ENCODE results near the gene AQP12B. TPM values are rescaled to one million over a fixed set of nuclear protein-coding genes. Genes with fewer than 3 reads are reported as not detected.
"Not testable (repeated sequence)": the region's sequence is repeated elsewhere in the genome, so short reads cannot be mapped to it uniquely, and the experiment has no call there.

Gene AQP12B
- total RNA-seq, 1 donor from 2014 or later, result not detected

DNA sequence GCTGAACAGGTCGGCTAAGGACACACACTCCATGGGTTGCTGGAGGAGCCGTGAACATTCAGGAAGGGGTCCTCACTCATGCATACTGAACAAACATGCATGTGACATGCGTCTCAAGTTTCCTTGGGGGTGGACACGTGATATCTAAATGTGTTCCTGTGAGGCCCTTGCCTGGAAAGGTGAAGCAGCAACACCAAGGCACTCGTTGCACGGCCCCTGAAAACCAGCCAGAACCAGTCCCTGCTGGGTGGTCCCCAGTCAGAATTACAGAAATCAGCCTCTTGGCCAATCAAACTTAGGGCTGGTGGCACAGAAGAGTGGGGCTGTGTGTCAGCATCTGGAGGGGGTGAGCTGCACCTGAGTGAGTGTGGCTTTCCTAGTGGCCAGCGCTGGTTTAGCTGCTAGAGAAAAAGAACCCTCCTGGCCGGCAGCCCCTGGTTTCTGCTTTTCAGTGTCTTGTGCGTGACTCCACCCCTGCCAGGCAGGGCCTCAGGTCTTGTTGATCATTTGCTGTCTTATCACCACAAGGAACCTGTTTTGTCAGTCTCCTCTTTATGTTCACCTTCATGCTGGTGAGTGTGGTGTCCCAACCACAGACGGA, 3.2 kb upstream of the AQP12B start:
- DNase-seq (ENCODE audit: low spot score), result no peak

DNA sequence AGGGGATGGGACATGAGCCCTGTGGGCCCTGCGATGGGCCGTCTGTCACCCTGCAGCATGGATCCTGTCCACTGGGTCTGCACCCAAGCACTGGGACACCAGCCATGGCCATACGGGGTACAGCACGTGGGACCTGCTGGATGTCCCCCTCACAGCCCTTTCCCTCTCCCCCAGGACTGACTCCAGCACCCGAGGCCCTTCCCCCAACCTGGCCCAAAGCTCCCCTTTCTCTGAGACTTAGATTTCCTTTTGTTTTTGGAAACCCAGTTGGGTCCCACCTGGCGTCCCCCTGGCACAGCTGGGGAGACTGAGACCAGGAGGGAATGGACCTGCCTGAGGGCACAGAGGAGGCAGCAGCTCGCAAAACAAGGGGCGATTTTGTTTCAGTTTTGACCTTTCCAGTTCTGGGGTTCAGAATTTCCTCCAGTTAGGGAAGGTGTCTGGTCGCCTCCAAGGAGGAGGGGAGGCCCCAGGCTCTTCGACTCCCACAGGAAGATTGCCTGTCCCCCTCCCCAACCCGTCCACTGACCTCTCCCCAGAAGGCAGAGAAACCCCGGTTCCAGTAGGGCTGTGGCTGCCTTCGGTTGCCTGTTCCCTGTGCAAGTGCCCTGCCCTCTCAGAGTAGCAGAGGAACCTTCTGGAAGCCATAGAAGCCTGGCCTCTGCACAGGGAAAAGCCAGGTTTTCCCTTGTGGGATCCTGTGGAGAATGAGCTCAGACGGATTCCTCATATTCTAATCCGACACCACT, 1.5 kb upstream of the AQP12B start:
- DNase-seq (ENCODE audit: low spot score), result not testable (repeated sequence)

DNA sequence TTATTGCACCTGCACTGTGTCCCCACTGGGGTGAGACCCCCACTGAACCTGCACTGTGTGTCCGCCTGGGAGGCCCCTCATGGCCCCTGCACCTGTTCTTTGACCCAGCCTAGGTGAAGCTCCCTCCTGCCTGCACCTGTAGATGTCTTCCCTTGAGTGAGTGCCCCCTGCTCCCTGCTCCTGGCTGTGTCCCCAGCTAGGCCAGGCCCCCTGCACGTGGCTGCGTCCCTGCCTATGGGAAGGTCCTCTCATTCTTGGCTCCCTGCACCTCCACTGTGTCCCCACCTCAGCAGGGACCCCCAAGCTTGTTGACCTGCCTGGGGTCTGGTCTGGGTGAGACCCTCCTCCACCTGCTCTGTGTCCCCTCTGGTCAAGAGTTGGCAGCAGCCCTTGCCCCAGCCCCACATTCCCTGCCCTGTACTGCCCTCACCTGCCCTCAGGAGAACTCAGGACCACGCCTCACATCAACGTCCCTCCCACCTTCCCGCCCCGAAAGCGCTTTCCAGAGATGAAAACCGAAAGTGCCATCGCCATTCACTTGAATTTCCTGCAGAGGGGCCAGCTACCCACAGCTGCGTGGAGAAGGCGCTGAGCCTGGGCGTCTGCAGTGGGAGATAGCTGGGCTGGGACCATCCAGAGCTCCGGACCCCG, 769 bp upstream of the AQP12B start:
- not testable (repeated sequence) for DNase-seq (ENCODE audit: low spot score)

- not testable (repeated sequence) for DNase-seq (ENCODE audit: low spot score)
Observed at GRCh38 chr2:240680185-240680584, 2.5 kb downstream of the AQP12B start.

GRCh38 chr2:240678909-240679308, 3.8 kb downstream of the AQP12B start:
- not testable (repeated sequence) for DNase-seq (ENCODE audit: low spot score)

DNA sequence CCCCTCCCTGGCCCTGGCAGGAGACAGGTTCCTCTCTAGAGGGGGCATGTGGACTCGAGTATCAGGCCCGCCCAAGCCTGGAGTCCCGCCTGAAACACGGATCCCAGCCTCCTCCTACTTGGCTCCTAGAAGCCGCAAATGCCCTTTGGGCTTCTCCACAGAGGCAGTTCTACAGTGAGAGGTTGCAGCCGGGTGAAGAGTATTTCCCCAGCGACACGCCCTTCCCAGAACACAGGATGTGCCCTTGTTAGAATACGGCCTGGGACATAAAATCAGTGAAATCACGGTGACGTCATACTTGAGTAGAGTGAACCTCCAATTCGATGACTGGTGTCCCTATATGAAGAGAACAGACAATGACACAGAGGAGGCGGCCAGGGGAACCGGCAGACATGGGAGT, 4.6 kb downstream of the AQP12B start:
- not testable (repeated sequence) for DNase-seq (ENCODE audit: low spot score)

- not testable (repeated sequence) for DNase-seq (ENCODE audit: low spot score)
Observed at GRCh38 chr2:240675345-240675744, 7.3 kb downstream of the AQP12B start.

DNA sequence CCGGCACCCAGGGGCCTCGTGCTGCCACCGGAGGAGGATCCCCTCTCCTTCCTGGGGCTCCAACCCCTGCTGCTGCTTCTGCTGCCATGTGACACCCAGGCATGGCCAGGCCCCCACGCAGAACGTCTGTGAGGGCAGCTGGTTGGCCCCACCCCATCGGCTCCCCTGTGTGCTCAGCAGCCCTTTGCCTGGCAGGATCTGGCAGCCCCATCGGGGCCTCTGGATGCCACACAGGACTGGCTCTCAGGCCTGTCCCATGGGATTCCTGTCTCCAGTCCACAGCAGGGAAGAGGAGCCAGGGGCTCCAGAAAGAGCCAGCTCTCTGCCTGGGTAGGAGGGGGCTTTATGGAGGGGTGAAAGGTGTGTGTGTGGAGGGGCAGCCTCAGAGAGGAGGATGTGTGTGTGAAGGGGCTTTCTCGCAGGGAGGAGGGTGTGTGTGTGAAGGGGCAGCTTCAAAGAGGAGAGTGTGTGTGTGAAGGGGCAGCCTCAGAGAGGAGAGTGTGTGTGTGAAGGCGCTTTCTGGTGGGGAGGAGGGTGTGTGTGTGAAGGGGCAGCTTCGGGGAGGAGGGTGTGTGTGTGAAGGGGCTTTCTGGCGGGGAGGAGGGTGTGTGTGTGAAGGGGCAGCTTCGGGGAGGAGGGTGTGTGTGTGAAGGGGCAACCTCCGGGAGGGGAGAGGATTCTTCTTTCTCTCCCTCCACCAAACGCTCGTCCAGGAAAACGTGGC, 8.1 kb downstream of the AQP12B start:
- not testable (repeated sequence) for DNase-seq (ENCODE audit: low spot score)

DNA sequence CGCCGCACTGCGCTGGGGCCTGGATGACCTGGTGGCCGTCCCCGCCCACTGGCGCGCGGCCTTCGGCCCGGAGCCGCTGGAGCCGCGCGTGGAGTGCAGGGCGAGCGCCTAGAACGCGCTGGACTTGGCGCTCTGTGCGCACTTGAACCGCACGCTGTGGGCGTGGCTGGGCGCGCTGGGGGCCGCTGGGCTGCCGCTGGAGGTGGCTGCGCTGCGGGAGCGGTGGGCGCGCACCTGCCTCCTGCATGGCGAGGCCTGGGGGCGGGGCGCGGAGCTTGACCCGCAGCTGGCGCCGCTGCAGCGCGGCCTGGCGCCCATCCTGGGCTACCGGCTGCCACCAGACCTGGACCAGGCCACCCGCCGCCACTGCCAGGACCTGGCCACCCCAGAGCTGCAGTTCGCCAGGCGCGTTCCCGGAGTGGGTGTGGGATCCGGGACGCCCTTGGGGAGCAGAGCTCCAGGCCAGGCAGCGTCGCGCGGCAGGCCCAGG, 9.9 kb downstream of the AQP12B start:
- DNase-seq (ENCODE audit: low spot score), result no peak

DNA sequence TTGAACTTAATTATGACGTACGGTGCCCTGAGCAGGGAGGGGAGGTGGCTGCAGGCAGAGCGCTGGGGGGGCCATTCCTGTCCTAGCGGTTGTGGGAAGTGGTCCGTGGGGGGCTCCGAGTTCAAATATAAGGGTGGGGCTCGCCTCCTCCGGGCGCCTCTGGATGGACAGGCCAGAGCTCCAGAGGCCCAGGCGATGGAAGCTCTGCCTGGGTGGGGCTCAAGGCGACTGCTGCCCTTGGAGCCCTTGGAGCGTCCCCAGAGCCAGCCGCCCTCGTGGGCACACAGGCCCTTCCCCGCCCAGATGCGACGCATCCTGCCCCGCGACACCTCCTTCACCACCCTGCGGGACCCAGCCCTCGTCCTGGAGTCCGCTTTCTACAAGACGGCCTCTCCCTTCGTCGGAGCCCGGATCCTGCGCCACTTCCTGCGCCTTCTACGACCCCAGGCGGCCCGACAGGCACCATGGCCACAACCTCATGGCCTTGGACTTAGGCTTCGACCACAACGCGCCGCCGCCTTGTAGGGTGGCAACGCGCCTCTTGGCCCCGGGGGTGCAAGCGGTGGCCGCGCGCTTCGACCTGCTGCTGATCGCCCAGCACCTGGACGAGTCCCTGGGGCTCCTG, 10.5 kb downstream of the AQP12B start:
- no peak for DNase-seq (ENCODE audit: low spot score)

DNA sequence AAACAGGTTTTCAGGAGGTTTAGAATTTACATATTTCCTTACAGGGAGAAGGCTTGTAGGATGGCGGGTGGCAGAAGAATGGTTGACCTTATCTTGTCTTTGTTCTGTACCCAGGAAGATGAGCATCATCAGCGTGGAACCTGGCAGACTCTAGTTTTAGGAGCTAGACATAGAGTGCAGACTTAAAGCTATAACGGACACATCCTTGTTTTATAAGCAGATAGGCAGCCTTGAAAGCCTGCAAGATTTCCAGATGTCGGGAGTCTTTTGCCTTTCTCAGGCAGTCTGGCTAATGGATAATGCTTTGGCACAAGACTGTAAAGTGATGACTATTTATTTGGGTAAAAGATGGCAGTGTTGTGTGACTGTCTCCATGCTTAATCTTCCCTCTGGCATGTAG, 11.7 kb downstream of the AQP12B start:
- no peak for DNase-seq (ENCODE audit: low spot score)

DNA sequence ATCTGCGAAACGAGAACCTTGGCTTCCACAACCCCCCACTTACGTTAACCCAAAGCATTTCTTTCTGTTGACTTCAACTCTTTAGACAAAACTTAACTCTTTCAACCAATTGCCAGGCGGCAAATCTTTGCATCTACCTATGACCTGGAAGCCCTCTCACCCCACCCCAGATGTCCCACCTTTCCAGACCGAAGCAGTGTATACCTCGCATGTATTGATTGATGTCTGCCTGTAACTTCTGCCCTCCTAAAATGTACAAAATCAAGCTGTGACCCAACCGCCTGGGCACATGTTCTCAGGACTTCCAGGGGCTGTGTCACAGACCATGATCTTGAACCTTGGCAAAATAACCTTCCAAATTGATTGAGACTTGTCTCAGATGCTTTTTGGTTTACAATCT, 12.3 kb downstream of the AQP12B start:
- DNase-seq (ENCODE audit: low spot score), result no peak

DNA sequence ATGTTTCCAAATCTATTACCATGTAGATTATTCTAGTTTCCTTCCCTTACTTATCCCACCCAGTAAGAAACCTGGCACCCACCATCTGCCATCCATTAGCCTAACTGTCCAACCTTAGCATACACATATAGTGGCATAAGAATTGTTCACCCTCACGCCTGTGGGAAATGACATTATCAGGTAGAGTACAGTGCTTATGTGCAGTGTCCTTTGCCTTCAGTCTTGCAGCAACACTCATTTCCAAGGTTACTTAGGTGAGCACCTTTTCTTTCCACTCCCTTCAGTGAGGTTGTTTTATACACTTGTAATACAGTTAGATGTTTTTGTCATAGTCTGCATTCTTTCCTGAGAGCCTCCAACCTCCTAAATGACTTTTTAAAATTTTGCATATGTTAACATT, 18.1 kb downstream of the AQP12B start:
- no peak for DNase-seq (ENCODE audit: low spot score)

DNA sequence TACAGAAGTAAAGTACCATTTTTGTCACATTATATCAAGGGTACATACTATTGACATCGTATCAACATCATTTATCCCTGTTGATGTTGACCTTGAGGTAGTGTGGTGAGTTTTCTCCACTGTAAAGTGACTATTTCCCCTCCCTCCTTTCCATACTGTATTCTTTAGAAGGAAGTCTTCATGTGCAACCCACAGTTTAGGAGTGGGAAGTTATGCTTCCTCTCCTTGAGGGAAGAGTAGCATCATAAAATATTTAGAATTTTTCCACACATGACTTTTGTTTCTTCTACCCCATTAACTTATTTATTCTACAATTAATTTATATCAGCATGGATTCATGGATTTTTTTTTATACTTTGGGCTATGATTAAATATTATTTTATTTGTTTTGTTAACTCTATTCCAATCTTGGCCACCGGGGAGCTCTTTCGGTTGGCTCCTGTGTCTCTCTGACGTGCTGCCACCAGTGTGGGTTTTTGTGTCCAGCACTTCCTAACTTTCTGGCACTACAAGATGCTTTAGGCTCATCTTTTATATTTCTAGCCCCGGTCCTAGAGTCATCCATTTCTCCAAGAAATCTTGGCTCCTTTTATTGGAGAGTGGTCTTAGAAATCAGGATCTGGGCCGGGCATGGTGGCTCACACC, 19.0 kb downstream of the AQP12B start:
- no peak for DNase-seq (ENCODE audit: low spot score)

- DNase-seq (ENCODE audit: low spot score), result no peak
Observed at GRCh38 chr2:240662681-240663080, 20.0 kb downstream of the AQP12B start.

GRCh38 chr2:240659883-240660282, 22.8 kb downstream of the AQP12B start:
- not testable (repeated sequence) for DNase-seq (ENCODE audit: low spot score)

- DNase-seq (ENCODE audit: low spot score), result no peak
Observed at GRCh38 chr2:240655931-240656886, 26.5 kb downstream of the AQP12B start.

DNA sequence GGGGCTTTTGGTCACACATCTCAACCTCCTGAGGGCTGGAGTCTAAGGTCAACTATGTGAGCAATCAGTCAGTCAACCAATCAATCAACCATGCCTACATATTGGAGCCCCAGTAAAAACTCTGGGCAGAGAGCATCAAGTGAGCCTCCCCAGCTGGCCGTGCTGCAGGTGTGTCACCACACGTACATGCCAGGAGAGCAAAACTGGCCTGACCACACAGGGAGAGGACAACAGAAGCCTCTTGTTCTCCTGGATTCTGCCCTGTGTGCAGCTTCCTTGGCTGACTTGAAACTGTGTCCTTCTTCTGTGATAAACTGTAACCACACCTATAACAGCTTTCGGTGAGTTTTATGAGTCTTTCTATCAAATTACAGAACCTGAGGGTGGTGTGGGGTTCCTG, 31.5 kb downstream of the AQP12B start:
- DNase-seq (ENCODE audit: low spot score), result no peak

- DNase-seq (ENCODE audit: low spot score), result no peak
Observed at GRCh38 chr2:240650254-240650965, 32.3 kb downstream of the AQP12B start.
